Stomach (tissue), 4 donors: ENCODE measurements around the gene REXO1.

Experiments used
- CTCF ChIP-seq, 7 experiments: fragments of 450-650 bp in 4 of 7; fragments of 200-600 bp in 3 of 7; sonication (generic) in 3 of 7; IDR thresholded peaks; one replicate each; pipeline ENCODE4 v1.5.1; 2016 to 2019; ENCODE audit warnings: antibody characterized with exemption in 7 of 7, control low read depth in 2 of 7, mild to moderate bottlenecking in 1 of 7
- POLR2A ChIP-seq, 4 donors: fragments of 450-650 bp; IDR thresholded peaks; one replicate each; pipeline ENCODE4 v1.6.1; 2016; ENCODE audit warnings: antibody characterized with exemption in 4 of 4, control low read depth in 2 of 4, mild to moderate bottlenecking in 1 of 4, moderate library complexity in 1 of 4

DNA sequence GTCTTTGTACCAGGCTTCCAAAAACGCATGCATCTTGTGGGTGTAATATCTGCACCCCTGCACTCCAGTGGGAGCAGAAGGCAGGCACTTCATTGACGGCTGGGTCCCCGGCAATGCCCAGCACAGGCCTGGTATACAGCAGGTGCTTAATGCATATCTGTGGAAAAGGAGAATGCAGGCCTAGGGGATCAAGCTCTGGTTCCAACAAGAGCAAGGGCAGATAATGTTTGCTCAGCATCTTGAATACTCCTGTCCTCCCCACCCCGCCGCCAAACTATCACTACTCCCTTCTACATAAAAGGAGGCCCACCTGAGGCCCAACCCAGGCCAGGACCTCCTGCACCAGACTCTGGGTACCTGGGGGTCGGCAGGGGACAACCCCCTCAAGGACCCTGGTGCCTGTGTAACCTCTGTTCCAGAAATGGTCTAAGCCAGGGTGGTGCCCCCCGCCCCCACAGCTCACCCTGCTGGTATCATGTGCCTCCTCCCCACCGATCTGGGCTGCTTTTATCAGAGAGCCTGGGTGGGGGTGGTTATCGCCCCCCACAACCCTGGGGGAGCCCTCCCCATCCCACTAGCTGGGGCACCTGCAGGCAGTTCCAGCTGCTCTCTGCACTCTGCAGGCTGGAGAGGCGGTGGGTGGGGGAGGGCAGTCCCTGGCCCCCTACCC, 10.3 kb upstream of the REXO1 start:
- no peak for TF ChIP-seq POLR2A (IDR thresholded peaks at IDR 0.05)
- TF ChIP-seq CTCF (IDR thresholded peaks at IDR 0.05), result no peak
